ENCODE data around the gene PAAF1. TPM values are rescaled to one million over a fixed set of nuclear protein-coding genes. Genes with fewer than 3 reads are reported as not detected.

Gene PAAF1
- total and polyA plus RNA-seq, 10 of the 15 experiments (the other 5 are each of a cell fraction or from before 2014, with no cell fraction given): 13.7 to 70.6 (median 29.1) TPM

GRCh38 chr11:73969091-73969490 is 92.3 kb downstream of the PAAF1 start:
- RAD21 ChIA-PET (ENCODE audit: unreplicated experiment): no interaction called here
- CTCF ChIA-PET: interaction anchor here (1.2 to 2.5 kb wide), 2 partner anchors 35 to 287 kb away, joined by 3 to 7 read pairs; no protein-coding TSS in a partner anchor
- ATAC-seq (no peak), FAIRE-seq (no peak), DNase-seq (ENCODE audit: low read depth, low spot score) (no peak)
- Histone ChIP-seq H3K27me3 (replicated peaks in 1 of 2; ENCODE audit: control insufficient read depth in 2 of 2, insufficient read depth in 2 of 2, low read length in 1 of 2) (no peaks in the 10 kb centered on the region), H2AFZ (ENCODE audit: control insufficient read depth, low read depth, low read length) (no peak overlapping the region), H3K4me3 (no peak overlapping the region), H4K20me1 (ENCODE audit: control insufficient read depth, insufficient read depth) (no peaks in the 10 kb centered on the region), H3K9ac (ENCODE audit: control insufficient read depth, insufficient read depth, low read length) (no peak overlapping the region), H3K4me2 (ENCODE audit: control insufficient read depth, insufficient read depth) (no peak overlapping the region), H3K79me2 (ENCODE audit: control insufficient read depth, insufficient read depth, low read length) (no peaks in the 10 kb centered on the region), H3K27ac (ENCODE audit: control insufficient read depth, insufficient read depth) (no peak overlapping the region), H3K36me3 (ENCODE audit: control insufficient read depth in 2 of 2, insufficient read depth in 2 of 2, low read length in 1 of 2) (no peaks in the 10 kb centered on the region), H3K4me1 (ENCODE audit: control insufficient read depth, insufficient read depth, low read length) (peaks cover 4% of the 10 kb centered on the region), H3K9me3 (replicated peaks; ENCODE audit: control insufficient read depth, insufficient read depth, low read length) (no peaks in the 10 kb centered on the region)
- in situ Hi-C loops (cut with MboI) (no loop called here), intact Hi-C loops (cut with micrococcal nuclease; ENCODE audit: unreplicated experiment) (loop anchor here (10.0 kb wide), 1 partner anchor 276 kb away; no protein-coding TSS in a partner anchor)
- no TSS peak for BruUV-seq (replicated peaks)
- TF ChIP-seq POLR2A (IDR thresholded peaks at IDR 0.05; ENCODE audit: low read depth, low read length): 0 out of 2 replicates have a peak, but pooled peaks have one; percentile 20
- TF ChIP-seq MTA3 (IDR thresholded peaks at IDR 0.05; ENCODE audit: borderline replicate concordance, low read length): no peak
- SMC1A ChIA-PET (ENCODE audit: uncharacterized antibody, unreplicated experiment): no interaction called here
- POLR2A ChIA-PET: interaction anchor here (2.6 to 2.8 kb wide), 2 partner anchors 11 kb away, joined by 10 to 16 read pairs; no protein-coding TSS in a partner anchor
- WGBS (ENCODE audit: insufficient coverage, insufficient replicate concordance, low lambda C conversion rate, missing lambda C conversion rate): 46% methylated on average over 2 of the region's 2 CpGs

GRCh38 chr11:73969991-73970800 is 93.4 kb downstream of the PAAF1 start:
- Histone ChIP-seq H3K4me3 (no peak overlapping the region), H4K20me1 (ENCODE audit: control insufficient read depth, insufficient read depth) (no peaks in the 10 kb centered on the region), H3K9ac (ENCODE audit: control insufficient read depth, insufficient read depth, low read length) (no peak overlapping the region), H3K27ac (ENCODE audit: control insufficient read depth, insufficient read depth) (no peak overlapping the region), H3K36me3 (ENCODE audit: control insufficient read depth in 2 of 2, insufficient read depth in 2 of 2, low read length in 1 of 2) (peaks cover 4 to 6% of the 10 kb centered on the region in 2 experiments; a peak in 3 of 4 replicates), H3K9me3 (replicated peaks; ENCODE audit: control insufficient read depth, insufficient read depth, low read length) (no peaks in the 10 kb centered on the region), H3K79me2 (ENCODE audit: control insufficient read depth, insufficient read depth, low read length) (no peaks in the 10 kb centered on the region), H3K4me1 (ENCODE audit: control insufficient read depth, insufficient read depth, low read length) (peaks cover 9% of the 10 kb centered on the region), H3K27me3 (replicated peaks in 1 of 2; ENCODE audit: control insufficient read depth in 2 of 2, insufficient read depth in 2 of 2, low read length in 1 of 2) (no peaks in the 10 kb centered on the region), H2AFZ (ENCODE audit: control insufficient read depth, low read depth, low read length) (no peak overlapping the region), H3K4me2 (ENCODE audit: control insufficient read depth, insufficient read depth) (no peak overlapping the region)
- FAIRE-seq: no peak
- ChIA-PET CTCF (interaction anchor here (0.7 to 2.5 kb wide), 4 partner anchors 10 to 984 kb away, joined by 3 to 7 read pairs (median 4); no protein-coding TSS in a partner anchor), RAD21 (ENCODE audit: unreplicated experiment) (interaction anchor here (0.7 kb wide), 1 partner anchor 119 kb away, joined by 3 read pairs; no protein-coding TSS in a partner anchor), SMC1A (ENCODE audit: uncharacterized antibody, unreplicated experiment) (interaction anchor here (0.6 to 2.7 kb wide), 3 partner anchors 10 to 316 kb away, joined by 3 to 7 read pairs (median 3); no protein-coding TSS in a partner anchor), POLR2A (interaction anchor here (0.5 to 2.8 kb wide), 2 partner anchors 10 to 216 kb away, joined by 3 to 16 read pairs; no protein-coding TSS in a partner anchor)
- no peak for DNase-seq (ENCODE audit: low read depth, low spot score)
- no peak for ATAC-seq
- TF ChIP-seq POLR2A (IDR thresholded peaks at IDR 0.05; ENCODE audit: low read depth, low read length) (peak; percentile 28; the same call in 1 of the 2 replicates), ZBTB40 (IDR thresholded peaks at IDR 0.05; ENCODE audit: borderline replicate concordance) (no peak), ESRRA (IDR thresholded peaks at IDR 0.05; ENCODE audit: low read length) (no peak), DPF2 (IDR thresholded peaks at IDR 0.05) (no peak), MYC (IDR thresholded peaks at IDR 0.05; ENCODE audit: insufficient read depth, insufficient read length, insufficient replicate concordance, low read length, severe bottlenecking) (no peak), NFXL1 (IDR thresholded peaks at IDR 0.05; ENCODE audit: borderline replicate concordance) (no peak), TCF3 (IDR thresholded peaks at IDR 0.05; ENCODE audit: borderline replicate concordance, insufficient read depth, low read depth, low read length) (no peak)
- 81% methylated on average over 13 of the region's 13 CpGs for WGBS (ENCODE audit: insufficient coverage, insufficient replicate concordance, low lambda C conversion rate, missing lambda C conversion rate)
- intact Hi-C loops (cut with micrococcal nuclease; ENCODE audit: unreplicated experiment): loop anchor here (10.0 kb wide), 1 partner anchor 275 kb away; no protein-coding TSS in a partner anchor
- BruUV-seq (replicated peaks): no TSS peak
- in situ Hi-C loops (cut with MboI): no loop called here
